Keratinocyte (primary cell): Measurements from ENCODE around the gene TP73. TPM values are rescaled to one million over a fixed set of nuclear protein-coding genes. Genes with fewer than 3 reads are reported as not detected.

ENCODE experiments used
- DNase-seq: peaks from one replicate; pipeline ENCODE4 v3.0.0-alpha.2; 2011; ENCODE audit warnings: low read depth, missing footprints, low spot score
- FAIRE-seq: peaks from 2 replicates; lab custom pipeline; 2011; peaks lifted over from hg19 to GRCh38; lab: Jason Lieb, UNC
- H2AFZ ChIP-seq: 2 replicates; pipeline ENCODE4 v1.6.0; 2012; ENCODE audit warnings: low read length, control low read depth, inconsistent platforms; ENCODE audit not compliant: control insufficient read depth
- H3K27ac ChIP-seq: 2 replicates; pipeline ENCODE4 v1.5.1; 2011; ENCODE audit warnings: low read length; ENCODE audit not compliant: control insufficient read depth, insufficient read depth
- H3K27me3 ChIP-seq: 3 replicates; pipeline ENCODE4 v1.6.0; 2011; ENCODE audit warnings: low read length; ENCODE audit not compliant: control insufficient read depth, insufficient read depth; ENCODE audit errors: extremely low read depth
- H3K36me3 ChIP-seq, 2 experiments: 2 replicates in 1 of 2; 3 replicates in 1 of 2; pipeline ENCODE4 v1.5.1; 2011; ENCODE audit warnings: low read length in 2 of 2, mild to moderate bottlenecking in 1 of 2; ENCODE audit not compliant: control insufficient read depth in 2 of 2, insufficient read depth in 2 of 2; ENCODE audit errors: extremely low read depth in 1 of 2
- H3K4me1 ChIP-seq: 3 replicates; pipeline ENCODE4 v1.5.1; 2011; ENCODE audit warnings: low read length; ENCODE audit not compliant: control insufficient read depth, insufficient read depth; ENCODE audit errors: extremely low read depth
- H3K4me2 ChIP-seq: 3 replicates; pipeline ENCODE4 v1.6.0; 2011; ENCODE audit warnings: low read depth, low read length; ENCODE audit not compliant: control insufficient read depth, insufficient read depth; ENCODE audit errors: extremely low read depth
- H3K4me3 ChIP-seq, 3 experiments: fragments of 200-600 bp in 1 of 3; sonication (generic) in 1 of 3; 2 replicates in 2 of 3; 3 replicates in 1 of 3; pipeline ENCODE4 v1.5.1; 2011 to 2016; ENCODE audit warnings: low read length in 3 of 3, mild to moderate bottlenecking in 3 of 3, control low read depth in 2 of 3, inconsistent platforms in 1 of 3, low read depth in 1 of 3, mixed read lengths in 1 of 3, mixed run types in 1 of 3, moderate library complexity in 1 of 3; ENCODE audit not compliant: control insufficient read depth in 2 of 3, insufficient read depth in 2 of 3; ENCODE audit errors: extremely low read depth in 1 of 3
- H3K79me2 ChIP-seq: 2 replicates; pipeline ENCODE4 v1.6.0; 2012; ENCODE audit warnings: low read length; ENCODE audit not compliant: control insufficient read depth, insufficient read depth
- H3K9ac ChIP-seq: 3 replicates; pipeline ENCODE4 v1.6.0; 2011; ENCODE audit warnings: low read length; ENCODE audit not compliant: control insufficient read depth, insufficient read depth; ENCODE audit errors: extremely low read depth
- H3K9me1 ChIP-seq: 3 replicates; pipeline ENCODE4 v1.6.0; 2011; ENCODE audit warnings: low read length; ENCODE audit not compliant: control insufficient read depth, insufficient read depth; ENCODE audit errors: extremely low read depth
- H3K9me3 ChIP-seq: 2 replicates; pipeline ENCODE4 v1.5.1; 2012; ENCODE audit warnings: low read depth, low read length; ENCODE audit not compliant: control insufficient read depth
- H4K20me1 ChIP-seq: 3 replicates; pipeline ENCODE4 v1.6.0; 2011; ENCODE audit warnings: low read length; ENCODE audit not compliant: control insufficient read depth, insufficient read depth; ENCODE audit errors: extremely low read depth
- CTCF ChIP-seq, 3 experiments: IDR thresholded peaks in 1 of 3; conservative IDR thresholded peaks in 1 of 3; optimal IDR thresholded peaks in 1 of 3; 2 replicates in 2 of 3; 3 replicates in 1 of 3; pipeline versions ENCODE3 to v1.5.1; 2011; ENCODE audit warnings: low read length in 3 of 3, mild to moderate bottlenecking in 3 of 3, moderate library complexity in 2 of 3, control low read depth in 1 of 3, inconsistent platforms in 1 of 3; ENCODE audit not compliant: insufficient read depth in 2 of 3; ENCODE audit errors: extremely low read depth in 1 of 3
- EZH2 ChIP-seq: IDR thresholded peaks from one replicate; pipeline ENCODE4 v1.6.1; 2012; ENCODE audit warnings: inconsistent platforms, mild to moderate bottlenecking, low read length, moderate library complexity
- dilution Hi-C: fragments of 300-500 bp; cut with MboI; formaldehyde crosslinking; loops from one replicate; pipeline ENCODE4 v1.7.0; 2020; ENCODE audit warnings: low sequenced_read_pairs; ENCODE audit not compliant: extremely low pct_ligation_motif_present
- polyA plus RNA-seq, 5 experiments: library from polyadenylated mRNA; depleted of rRNA in 3 of 5; stranded (reverse) in 3 of 5; stranded (forward) in 1 of 5; unstranded in 1 of 5; fragments of >200 nt; gene quantifications; 1 replicate in 1 of 5; 2 replicates in 3 of 5; 3 replicates in 1 of 5; pipeline versions ENCODE4 v1.2.1 to v1.2.3, GENCODE V29; 2011 to 2012; ENCODE audit warnings: missing spikeins in 2 of 5, low read depth in 1 of 5, low replicate concordance in 1 of 5

TP73 gene
- polyA plus RNA-seq, 1 donor (not counting 4 experiments of a cell fraction or from before 2014, with no cell fraction given) = 0.14 TPM

GRCh38 chr1:3688356-3689137, 36.2 kb downstream of the TP73 start:
- TF ChIP-seq EZH2 = no peak
- no peak for TF ChIP-seq CTCF (optimal IDR thresholded peaks at IDR 0.05 in 1 of 3, IDR thresholded peaks at IDR 0.05 in 1 of 3, conservative IDR thresholded peaks at IDR 0.05 in 1 of 3; ENCODE audit: extremely low read depth in 1 of 3, insufficient read depth in 2 of 3, low read length in 3 of 3)
- H3K9me3 ChIP-seq = no peaks in the 10 kb centered on the region
- H3K4me1 ChIP-seq = peaks cover 43% of the 10 kb centered on the region
- no peaks in the 10 kb centered on the region for H3K27me3 ChIP-seq
- DNase-seq (no peak), FAIRE-seq (peak; percentile 34)
- peak overlapping the region; percentile 41 for H3K4me2 ChIP-seq
- no peak overlapping the region for H3K4me3 ChIP-seq
- no peak overlapping the region for H3K27ac ChIP-seq
- no peaks in the 10 kb centered on the region for H3K79me2 ChIP-seq
- dilution Hi-C loops = no loop called here
- no peak overlapping the region for H3K9ac ChIP-seq
- no peaks in the 10 kb centered on the region for H3K36me3 ChIP-seq
- no peaks in the 10 kb centered on the region for H4K20me1 ChIP-seq
- H3K9me1 ChIP-seq = peaks cover 5% of the 10 kb centered on the region
- H2AFZ ChIP-seq = peak overlapping the region; percentile 8

- DNase-seq = no peak
- Histone ChIP-seq H3K4me3 (no peak overlapping the region), H3K27me3 (no peaks in the 10 kb centered on the region), H3K4me1 (peaks cover 39% of the 10 kb centered on the region), H3K9me3 (no peaks in the 10 kb centered on the region), H2AFZ (no peak overlapping the region), H3K9me1 (peaks cover 5% of the 10 kb centered on the region), H3K36me3 (no peaks in the 10 kb centered on the region), H3K9ac (no peak overlapping the region), H4K20me1 (no peaks in the 10 kb centered on the region), H3K4me2 (no peak overlapping the region), H3K27ac (no peak overlapping the region), H3K79me2 (no peaks in the 10 kb centered on the region)
- no peak for TF ChIP-seq EZH2
- no peak for TF ChIP-seq CTCF (optimal IDR thresholded peaks at IDR 0.05 in 1 of 3, IDR thresholded peaks at IDR 0.05 in 1 of 3, conservative IDR thresholded peaks at IDR 0.05 in 1 of 3; ENCODE audit: extremely low read depth in 1 of 3, insufficient read depth in 2 of 3, low read length in 3 of 3)
- FAIRE-seq = no peak
- dilution Hi-C loops = no loop called here
Measured at GRCh38 chr1:3689138-3689750, 36.9 kb downstream of the TP73 start.
